ENCODE results near the gene SLC43A2. TPM values are rescaled to one million over a fixed set of nuclear protein-coding genes. Genes with fewer than 3 reads are reported as not detected.
A peak's percentile ranks its signal among the peaks of the same experiment; 100 is the strongest.

Gene SLC43A2
- total RNA-seq, 4 donors from 2014 or later = 58.6 to 103 (median 69.0) TPM

GRCh38 chr17:1623057-1623630 lies 5.5 kb downstream of the SLC43A2 start:
- Histone ChIP-seq H3K4me3 (no peak overlapping the region), H3K36me3 (no peaks in the 10 kb centered on the region), H3K27ac (no peak overlapping the region), H3K9me3 (no peaks in the 10 kb centered on the region), H3K27me3 (no peaks in the 10 kb centered on the region), H3K4me1 (peaks cover 3 to 22% (median 11%) of the 10 kb centered on the region in 4 donors)
- no peak for DNase-seq
- TF ChIP-seq CTCF (IDR thresholded peaks at IDR 0.05) (no peak), POLR2A (IDR thresholded peaks at IDR 0.05) (no peak)

- H3K36me3 ChIP-seq = peaks cover 0 to 6% (median 0%) of the 10 kb centered on the region in 3 donors
- no peaks in the 10 kb centered on the region for H3K27me3 ChIP-seq
- no peak for TF ChIP-seq POLR2A (IDR thresholded peaks at IDR 0.05)
- no peak for TF ChIP-seq CTCF (IDR thresholded peaks at IDR 0.05)
- H3K4me1 ChIP-seq = peaks cover under 1 to 22% (median 5%) of the 10 kb centered on the region in 4 donors
- no peak for DNase-seq
- no peak overlapping the region for H3K27ac ChIP-seq
- H3K4me3 ChIP-seq = no peak overlapping the region
- H3K9me3 ChIP-seq = no peaks in the 10 kb centered on the region
Observed at GRCh38 chr17:1621273-1621954, 7.2 kb downstream of the SLC43A2 start.

- H3K36me3 ChIP-seq = peaks cover 0 to 12% (median 0%) of the 10 kb centered on the region in 3 donors
- TF ChIP-seq CTCF (IDR thresholded peaks at IDR 0.05) = no peak
- no peak for TF ChIP-seq POLR2A (IDR thresholded peaks at IDR 0.05)
- H3K4me1 ChIP-seq = peaks cover 0 to 22% (median 1%) of the 10 kb centered on the region in 4 donors
- H3K27ac ChIP-seq = peak overlapping the region in 1 of 4 donors; percentile 8
- DNase-seq = no peak
- no peak overlapping the region for H3K4me3 ChIP-seq
- H3K9me3 ChIP-seq = no peaks in the 10 kb centered on the region
- no peaks in the 10 kb centered on the region for H3K27me3 ChIP-seq
Observed at GRCh38 chr17:1620486-1620885, 8.1 kb downstream of the SLC43A2 start.

- Histone ChIP-seq H3K36me3 (peaks cover 0 to 33% (median 0%) of the 10 kb centered on the region in 3 donors), H3K9me3 (no peaks in the 10 kb centered on the region), H3K4me1 (peaks cover 0 to 19% (median 1%) of the 10 kb centered on the region in 4 donors), H3K4me3 (no peak overlapping the region), H3K27me3 (no peaks in the 10 kb centered on the region), H3K27ac (peak overlapping the region in 3 of 4 donors; percentile 64 to 91 (median 79))
- peak in 2 of 3 donors; percentile 88 to 89 for DNase-seq
- peak in 3 of 6 experiments; percentile 50 to 73 (median 58) for TF ChIP-seq CTCF (IDR thresholded peaks at IDR 0.05)
- peak; percentile 24 to 49 for TF ChIP-seq POLR2A (IDR thresholded peaks at IDR 0.05)
Observed at GRCh38 chr17:1617620-1618174, 10.9 kb downstream of the SLC43A2 start.

GRCh38 chr17:1616101-1616500 lies 12.5 kb downstream of the SLC43A2 start:
- H3K9me3 ChIP-seq = no peaks in the 10 kb centered on the region
- no peak for DNase-seq
- TF ChIP-seq POLR2A (IDR thresholded peaks at IDR 0.05) = no peak
- no peak for TF ChIP-seq CTCF (IDR thresholded peaks at IDR 0.05)
- no peak overlapping the region for H3K4me3 ChIP-seq
- H3K36me3 ChIP-seq = peaks cover 0 to 41% (median 0%) of the 10 kb centered on the region in 3 donors
- no peaks in the 10 kb centered on the region for H3K27me3 ChIP-seq
- H3K27ac ChIP-seq = no peak overlapping the region
- peaks cover 0 to 16% (median 1%) of the 10 kb centered on the region in 4 donors for H3K4me1 ChIP-seq

Measured in Peyer's patch (tissue), 4 donors.